ENCODE data around the gene CHKB.

CHKB gene

GRCh38 chr22:50578776-50579310 lies 3.8 kb downstream of the CHKB start:
- Histone ChIP-seq H3K4ac (ENCODE audit: low read length) (no peak overlapping the region), H2BK5ac (ENCODE audit: low read length) (no peak overlapping the region), H2BK120ac (ENCODE audit: low read depth, low read length) (no peak overlapping the region), H4K8ac (ENCODE audit: low read depth, low read length) (no peak overlapping the region), H4K91ac (ENCODE audit: low read depth, low read length, poor library complexity) (no peak overlapping the region), H3K9me3 (replicated peaks in 1 of 2; ENCODE audit: control insufficient read depth in 2 of 2, insufficient read depth in 1 of 2, low read depth in 1 of 2, low read length in 2 of 2) (no peaks in the 10 kb centered on the region), H3K4me2 (ENCODE audit: insufficient read depth, low read length, poor library complexity, severe bottlenecking) (no peak overlapping the region), H2AK5ac (ENCODE audit: low read depth, low read length) (no peak overlapping the region), H3K79me1 (ENCODE audit: low read depth, low read length) (peaks cover 8% of the 10 kb centered on the region), H3K27ac (replicated peaks; ENCODE audit: low read length) (no peak overlapping the region), H3K9ac (ENCODE audit: low read depth, low read length, poor library complexity) (no peak overlapping the region), H3K4me3 (ENCODE audit: low read length in 2 of 2) (peak overlapping the region in 1 of 2 donors; percentile 9), H2BK15ac (ENCODE audit: low read length) (no peak overlapping the region), H3K23ac (ENCODE audit: low read depth, low read length, poor library complexity) (no peak overlapping the region), H3K27me3 (ENCODE audit: control insufficient read depth in 3 of 3, insufficient read depth in 3 of 3, low read depth in 1 of 3, low read length in 3 of 3) (no peaks in the 10 kb centered on the region), H3K4me1 (ENCODE audit: control insufficient read depth in 2 of 2, insufficient read depth in 1 of 2, low read depth in 1 of 2, low read length in 2 of 2) (peaks cover 5% of the 10 kb centered on the region in 2 donors), H2AFZ (ENCODE audit: low read length) (no peak overlapping the region), H3K14ac (ENCODE audit: low read length) (no peak overlapping the region), H3K18ac (ENCODE audit: low read length) (no peak overlapping the region), H3K36me3 (replicated peaks in 1 of 2; ENCODE audit: control insufficient read depth in 2 of 2, insufficient read depth in 2 of 2, low read length in 2 of 2) (peaks cover 39 to 49% of the 10 kb centered on the region in 2 donors), H2BK12ac (ENCODE audit: low read length) (no peak overlapping the region)
- no peak for DNase-seq (ENCODE audit: low spot score)
- WGBS, 2 donors (ENCODE audit: extremely low coverage in 2 of 2, insufficient read length in 2 of 2, insufficient replicate concordance in 1 of 2): no CpG with 5 or more reads among the region's 8 CpGs

GRCh38 chr22:50577987-50578775 lies 4.5 kb downstream of the CHKB start, which contains the start of gene CPT1B:
TSS of gene CPT1B (minus strand) at chr22:50578427. CDS start at chr22:50577915, 512 bp downstream.
- H3K4me1 ChIP-seq (ENCODE audit: control insufficient read depth in 2 of 2, insufficient read depth in 1 of 2, low read depth in 1 of 2, low read length in 2 of 2): peaks cover 0 to 4% of the 10 kb centered on the region in 2 donors
- H2BK120ac ChIP-seq (ENCODE audit: low read depth, low read length): no peak within 1 kb of the TSS
- peaks cover 8% of the 10 kb centered on the region for H3K79me1 ChIP-seq (ENCODE audit: low read depth, low read length)
- no peak within 1 kb of the TSS for H3K18ac ChIP-seq (ENCODE audit: low read length)
- H3K23ac ChIP-seq (ENCODE audit: low read depth, low read length, poor library complexity): peak within 1 kb of the TSS; percentile 70
- no CpG with 5 or more reads among the region's 63 CpGs for WGBS, 2 donors (ENCODE audit: extremely low coverage in 2 of 2, insufficient read length in 2 of 2, insufficient replicate concordance in 1 of 2)
- H3K14ac ChIP-seq (ENCODE audit: low read length): no peak within 1 kb of the TSS
- H4K8ac ChIP-seq (ENCODE audit: low read depth, low read length): peak within 1 kb of the TSS; percentile 77
- H3K4me3 ChIP-seq (ENCODE audit: low read length in 2 of 2): peak within 1 kb of the TSS in 1 of 2 donors; percentile 9
- no peak within 1 kb of the TSS for H3K4ac ChIP-seq (ENCODE audit: low read length)
- H2BK5ac ChIP-seq (ENCODE audit: low read length): no peak within 1 kb of the TSS
- H2AFZ ChIP-seq (ENCODE audit: low read length): no peak within 1 kb of the TSS
- no peak within 1 kb of the TSS for H3K27ac ChIP-seq (replicated peaks; ENCODE audit: low read length)
- no peak within 1 kb of the TSS for H2AK5ac ChIP-seq (ENCODE audit: low read depth, low read length)
- no peaks in the 10 kb centered on the region for H3K9me3 ChIP-seq (replicated peaks in 1 of 2; ENCODE audit: control insufficient read depth in 2 of 2, insufficient read depth in 1 of 2, low read depth in 1 of 2, low read length in 2 of 2)
- no peak within 1 kb of the TSS for H4K91ac ChIP-seq (ENCODE audit: low read depth, low read length, poor library complexity)
- H3K4me2 ChIP-seq (ENCODE audit: insufficient read depth, low read length, poor library complexity, severe bottlenecking): no peak within 1 kb of the TSS
- DNase-seq (ENCODE audit: low spot score): no peak
- H2BK12ac ChIP-seq (ENCODE audit: low read length): no peak within 1 kb of the TSS
- H2BK15ac ChIP-seq (ENCODE audit: low read length): no peak within 1 kb of the TSS
- peaks cover 44 to 55% of the 10 kb centered on the region in 2 donors for H3K36me3 ChIP-seq (replicated peaks in 1 of 2; ENCODE audit: control insufficient read depth in 2 of 2, insufficient read depth in 2 of 2, low read length in 2 of 2)
- no peak within 1 kb of the TSS for H3K9ac ChIP-seq (ENCODE audit: low read depth, low read length, poor library complexity)
- no peaks in the 10 kb centered on the region for H3K27me3 ChIP-seq (ENCODE audit: control insufficient read depth in 3 of 3, insufficient read depth in 3 of 3, low read depth in 1 of 3, low read length in 3 of 3)

GRCh38 chr22:50577697-50577986 lies 5.0 kb downstream of the CHKB start:
- no peak overlapping the region for H3K18ac ChIP-seq (ENCODE audit: low read length)
- H4K91ac ChIP-seq (ENCODE audit: low read depth, low read length, poor library complexity): no peak overlapping the region
- peaks cover 8% of the 10 kb centered on the region for H3K79me1 ChIP-seq (ENCODE audit: low read depth, low read length)
- no peak overlapping the region for H3K4me2 ChIP-seq (ENCODE audit: insufficient read depth, low read length, poor library complexity, severe bottlenecking)
- H2BK120ac ChIP-seq (ENCODE audit: low read depth, low read length): no peak overlapping the region
- H2BK12ac ChIP-seq (ENCODE audit: low read length): no peak overlapping the region
- H4K8ac ChIP-seq (ENCODE audit: low read depth, low read length): peak overlapping the region; percentile 77
- peaks cover 0 to 4% of the 10 kb centered on the region in 2 donors for H3K4me1 ChIP-seq (ENCODE audit: control insufficient read depth in 2 of 2, insufficient read depth in 1 of 2, low read depth in 1 of 2, low read length in 2 of 2)
- DNase-seq (ENCODE audit: low spot score): no peak
- no peak overlapping the region for H2AFZ ChIP-seq (ENCODE audit: low read length)
- no peak overlapping the region for H3K23ac ChIP-seq (ENCODE audit: low read depth, low read length, poor library complexity)
- peaks cover 47 to 61% of the 10 kb centered on the region in 2 donors for H3K36me3 ChIP-seq (replicated peaks in 1 of 2; ENCODE audit: control insufficient read depth in 2 of 2, insufficient read depth in 2 of 2, low read length in 2 of 2)
- no peak overlapping the region for H2AK5ac ChIP-seq (ENCODE audit: low read depth, low read length)
- no peak overlapping the region for H2BK15ac ChIP-seq (ENCODE audit: low read length)
- H3K4me3 ChIP-seq (ENCODE audit: low read length in 2 of 2): no peak overlapping the region
- H3K9me3 ChIP-seq (replicated peaks in 1 of 2; ENCODE audit: control insufficient read depth in 2 of 2, insufficient read depth in 1 of 2, low read depth in 1 of 2, low read length in 2 of 2): no peaks in the 10 kb centered on the region
- H3K27me3 ChIP-seq (ENCODE audit: control insufficient read depth in 3 of 3, insufficient read depth in 3 of 3, low read depth in 1 of 3, low read length in 3 of 3): no peaks in the 10 kb centered on the region
- no peak overlapping the region for H3K9ac ChIP-seq (ENCODE audit: low read depth, low read length, poor library complexity)
- no CpG with 5 or more reads among the region's 23 CpGs for WGBS, 2 donors (ENCODE audit: extremely low coverage in 2 of 2, insufficient read length in 2 of 2, insufficient replicate concordance in 1 of 2)
- H3K4ac ChIP-seq (ENCODE audit: low read length): no peak overlapping the region
- H3K14ac ChIP-seq (ENCODE audit: low read length): no peak overlapping the region
- H2BK5ac ChIP-seq (ENCODE audit: low read length): no peak overlapping the region
- H3K27ac ChIP-seq (replicated peaks; ENCODE audit: low read length): no peak overlapping the region

GRCh38 chr22:50576806-50577696 lies 5.6 kb downstream of the CHKB start:
- Histone ChIP-seq H3K79me1 (ENCODE audit: low read depth, low read length) (peaks cover 8% of the 10 kb centered on the region), H2BK5ac (ENCODE audit: low read length) (no peak overlapping the region)
- DNase-seq (ENCODE audit: low spot score): no peak

More at GRCh38 chr22:50576806-50577696, 5.6 kb downstream of the CHKB start:
- Histone ChIP-seq H3K4me1 (ENCODE audit: control insufficient read depth in 2 of 2, insufficient read depth in 1 of 2, low read depth in 1 of 2, low read length in 2 of 2) (peaks cover 0 to 4% of the 10 kb centered on the region in 2 donors), H3K27ac (replicated peaks; ENCODE audit: low read length) (no peak overlapping the region), H4K91ac (ENCODE audit: low read depth, low read length, poor library complexity) (no peak overlapping the region), H3K4me3 (ENCODE audit: low read length in 2 of 2) (no peak overlapping the region), H2BK120ac (ENCODE audit: low read depth, low read length) (no peak overlapping the region), H2AFZ (ENCODE audit: low read length) (no peak overlapping the region), H4K8ac (ENCODE audit: low read depth, low read length) (peak overlapping the region; percentile 72), H3K18ac (ENCODE audit: low read length) (no peak overlapping the region), H3K27me3 (ENCODE audit: control insufficient read depth in 3 of 3, insufficient read depth in 3 of 3, low read depth in 1 of 3, low read length in 3 of 3) (no peaks in the 10 kb centered on the region), H3K23ac (ENCODE audit: low read depth, low read length, poor library complexity) (peak overlapping the region; percentile 70), H3K14ac (ENCODE audit: low read length) (no peak overlapping the region), H3K9me3 (replicated peaks in 1 of 2; ENCODE audit: control insufficient read depth in 2 of 2, insufficient read depth in 1 of 2, low read depth in 1 of 2, low read length in 2 of 2) (no peaks in the 10 kb centered on the region), H2BK12ac (ENCODE audit: low read length) (no peak overlapping the region), H2BK15ac (ENCODE audit: low read length) (no peak overlapping the region), H3K36me3 (replicated peaks in 1 of 2; ENCODE audit: control insufficient read depth in 2 of 2, insufficient read depth in 2 of 2, low read length in 2 of 2) (peaks cover 50 to 66% of the 10 kb centered on the region in 2 donors), H3K4ac (ENCODE audit: low read length) (no peak overlapping the region), H3K4me2 (ENCODE audit: insufficient read depth, low read length, poor library complexity, severe bottlenecking) (no peak overlapping the region), H3K9ac (ENCODE audit: low read depth, low read length, poor library complexity) (no peak overlapping the region), H2AK5ac (ENCODE audit: low read depth, low read length) (no peak overlapping the region)
- WGBS, 2 donors (ENCODE audit: extremely low coverage in 2 of 2, insufficient read length in 2 of 2, insufficient replicate concordance in 1 of 2): no CpG with 5 or more reads among the region's 18 CpGs

Data from neuronal stem cell (in vitro differentiated cells).